Epidermal melanocyte (primary cell): ENCODE measurements around the gene CPNE5.
"Not testable (repeated sequence)": the region's sequence is repeated elsewhere in the genome, so short reads cannot be mapped to it uniquely, and the experiment has no call there.

Source experiments
- DNase-seq: peaks from one replicate; pipeline ENCODE4 v3.0.0; 2011; ENCODE audit warnings: low spot score; ENCODE audit not compliant: insufficient read length

The CPNE5 gene

DNA sequence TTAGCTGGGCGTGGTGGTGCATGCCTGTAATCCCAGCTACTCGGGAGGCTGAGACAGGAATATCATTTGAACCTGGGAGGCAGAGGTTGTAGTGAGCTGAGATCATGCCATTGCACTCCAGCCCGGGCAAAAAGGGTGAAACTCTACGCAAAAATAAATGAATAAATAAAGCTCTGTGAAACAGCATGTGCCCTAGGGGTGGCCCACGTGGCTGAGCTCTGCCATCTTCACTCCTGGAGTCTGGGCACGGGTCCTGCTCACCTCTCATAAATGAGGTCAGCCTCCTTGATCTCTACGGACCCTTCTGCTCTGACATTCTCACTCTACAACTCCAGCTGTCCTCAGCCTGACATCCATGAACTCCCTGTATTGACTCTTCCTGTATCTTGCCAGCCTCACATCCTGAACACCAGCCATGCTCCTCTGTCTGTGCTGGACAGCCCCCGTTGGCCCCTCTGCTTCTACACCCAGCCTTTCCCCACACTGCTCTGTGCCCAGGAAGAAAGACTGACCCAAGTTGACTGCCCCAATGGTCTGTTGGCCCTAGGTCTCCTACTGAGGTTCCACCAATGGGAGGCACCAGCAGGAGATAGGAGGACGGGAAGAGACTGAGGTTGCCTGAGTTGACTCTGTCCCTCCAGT lies 21.9 kb downstream of the CPNE5 start:
- DNase-seq, result no peak

DNA sequence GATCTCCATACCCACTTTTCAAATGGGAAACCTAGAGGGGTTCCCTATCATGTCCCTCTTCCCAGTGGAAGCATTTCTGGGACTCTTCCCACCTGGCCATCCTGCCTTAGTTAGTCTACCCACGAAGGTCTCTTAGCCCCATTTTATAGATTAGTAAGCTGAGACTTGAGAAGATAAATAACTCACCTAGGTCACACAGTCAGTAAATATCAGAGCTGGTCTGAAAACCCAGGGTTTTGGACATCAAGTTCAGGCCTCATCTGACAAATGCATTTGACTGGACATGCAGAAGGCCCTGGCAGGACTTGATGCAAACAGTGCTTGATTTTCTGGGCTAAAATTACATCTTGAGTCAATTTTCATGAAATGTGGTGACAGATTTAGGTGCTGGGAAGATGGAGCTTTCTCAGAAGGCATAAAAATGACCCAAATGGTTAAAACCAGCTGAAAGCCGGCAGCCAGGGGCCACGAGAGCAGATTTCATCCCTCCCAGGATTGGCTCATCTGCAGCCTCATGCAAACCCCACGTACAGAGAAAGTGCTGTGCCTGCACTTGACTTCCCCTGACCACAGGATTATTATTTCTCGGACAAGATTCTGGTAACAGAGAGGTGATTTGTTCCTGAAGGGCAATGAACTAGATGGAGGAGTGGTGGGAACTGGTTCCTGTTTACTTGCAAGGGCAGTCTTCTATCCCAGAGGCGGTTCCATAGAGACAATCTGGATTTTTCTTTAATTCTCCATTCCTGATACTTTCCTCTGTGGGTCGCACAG lies 23.1 kb downstream of the CPNE5 start:
- peak; percentile 64 for DNase-seq

DNA sequence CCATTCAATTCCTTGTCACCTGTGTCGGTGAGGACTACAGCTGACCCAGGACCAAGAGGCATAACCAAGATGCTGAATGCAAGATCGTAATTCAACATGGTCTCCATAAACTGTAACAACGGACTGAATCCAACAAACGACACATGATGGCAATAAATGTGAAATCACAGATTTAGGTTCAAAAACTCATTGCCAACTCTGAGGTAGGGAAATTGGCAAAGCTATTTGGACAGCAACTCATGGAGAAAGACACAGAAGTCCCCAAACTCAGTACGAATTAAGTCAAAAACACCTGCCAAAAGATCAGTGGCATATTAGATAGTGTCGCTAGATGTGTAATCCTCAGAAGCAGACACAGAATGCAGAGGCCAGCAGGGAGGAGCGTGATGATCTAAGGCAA lies 25.0 kb downstream of the CPNE5 start:
- DNase-seq, result no peak

DNA sequence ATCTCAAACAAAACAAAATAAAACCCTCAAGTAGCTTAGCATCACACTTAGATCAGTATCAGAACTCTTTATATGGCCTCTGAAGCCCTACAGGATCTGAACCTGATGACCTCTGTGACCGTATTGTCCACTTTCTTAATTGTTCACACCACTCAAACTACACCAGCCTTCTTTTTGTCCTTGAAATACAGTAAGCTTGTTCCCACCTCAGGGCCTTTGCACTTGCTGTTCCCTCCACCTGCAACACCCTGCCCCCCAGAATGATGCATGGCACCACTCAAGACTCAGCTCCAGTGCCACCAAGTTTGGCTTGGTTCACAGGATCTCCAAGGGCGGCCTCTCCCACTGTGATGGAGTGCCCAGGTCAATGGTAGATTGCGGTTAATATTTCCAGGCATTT lies 25.7 kb downstream of the CPNE5 start:
- no peak for DNase-seq

DNA sequence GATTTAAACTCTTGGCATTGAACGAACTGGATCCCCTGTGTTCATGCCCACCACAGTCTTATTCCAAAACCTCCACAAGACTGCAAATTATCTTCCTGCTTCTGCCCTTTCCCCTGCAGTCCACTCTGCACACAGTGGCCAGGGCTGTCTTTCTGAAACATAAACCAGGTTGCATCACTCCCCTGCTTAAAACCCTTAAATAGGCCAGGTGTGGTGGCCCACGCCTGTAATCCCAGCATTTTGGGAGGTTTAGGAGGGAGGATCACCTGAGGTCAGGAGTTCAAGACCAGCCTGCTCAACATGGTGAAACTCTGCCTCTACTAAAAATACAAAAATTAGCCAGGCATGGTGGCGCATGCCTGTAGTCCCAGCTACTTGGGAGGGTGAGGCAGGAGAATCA lies 26.2 kb downstream of the CPNE5 start:
- not testable (repeated sequence) for DNase-seq

DNA sequence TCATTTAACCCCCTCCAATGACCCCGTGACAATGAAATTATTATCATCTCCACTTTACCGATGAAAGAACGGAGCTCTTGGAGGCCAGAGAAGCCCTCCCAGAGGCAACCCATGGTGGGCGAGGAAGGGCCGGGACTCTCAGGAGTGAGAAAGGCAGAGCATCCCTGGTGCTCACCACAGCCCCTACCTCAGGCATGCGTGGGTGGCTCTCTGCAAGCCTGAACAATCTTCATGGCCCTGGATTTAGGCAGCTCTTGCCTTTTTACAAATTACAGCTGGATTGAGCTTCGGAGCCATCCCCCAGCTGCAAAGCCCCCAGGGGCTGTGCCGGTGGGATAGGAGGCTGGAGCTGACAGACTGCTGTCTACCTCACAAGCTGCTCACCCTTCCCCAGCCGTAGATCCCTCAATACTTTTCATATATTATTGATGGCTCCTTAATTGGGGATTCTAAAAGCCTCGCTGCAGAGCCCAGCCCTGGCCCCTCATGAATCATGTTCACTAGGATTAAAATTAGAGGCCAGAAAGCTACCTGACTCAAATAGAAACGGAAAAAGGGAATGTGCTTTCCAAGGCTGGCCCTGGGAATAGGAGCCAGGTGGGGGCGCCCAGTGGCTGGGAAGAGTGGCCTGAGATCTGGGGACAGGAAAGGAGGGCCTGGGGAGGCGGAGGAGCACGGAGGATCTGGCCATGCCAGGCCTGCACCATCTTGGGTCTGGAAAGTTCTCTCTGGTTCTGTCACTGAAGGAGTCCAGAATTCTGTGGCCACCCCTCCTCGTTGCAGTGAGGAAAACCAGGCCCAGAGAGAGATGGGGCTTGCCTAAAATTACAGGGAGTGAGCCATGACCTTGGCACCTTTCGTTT lies 29.1 kb downstream of the CPNE5 start:
- no peak for DNase-seq

DNA sequence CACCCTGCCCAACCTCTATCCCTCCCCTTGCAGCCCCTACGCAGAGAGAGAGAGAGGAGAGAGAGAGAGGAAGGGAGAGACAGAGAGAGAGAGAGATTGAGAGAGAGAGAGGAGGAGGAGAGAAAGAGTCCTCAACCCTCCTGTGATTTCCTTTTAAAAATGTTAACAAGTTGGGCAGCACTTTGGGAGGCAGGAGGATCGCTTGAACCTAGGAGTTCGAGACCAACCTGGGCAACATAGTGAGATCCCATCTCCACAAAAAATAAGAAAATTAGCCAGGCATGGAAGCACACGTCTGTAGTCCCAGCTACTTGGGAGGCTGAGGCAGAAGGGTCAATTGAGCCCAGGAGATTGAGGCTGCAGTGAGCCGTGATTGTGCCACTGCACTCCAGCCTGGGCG lies 30.1 kb downstream of the CPNE5 start:
- no peak for DNase-seq

DNA sequence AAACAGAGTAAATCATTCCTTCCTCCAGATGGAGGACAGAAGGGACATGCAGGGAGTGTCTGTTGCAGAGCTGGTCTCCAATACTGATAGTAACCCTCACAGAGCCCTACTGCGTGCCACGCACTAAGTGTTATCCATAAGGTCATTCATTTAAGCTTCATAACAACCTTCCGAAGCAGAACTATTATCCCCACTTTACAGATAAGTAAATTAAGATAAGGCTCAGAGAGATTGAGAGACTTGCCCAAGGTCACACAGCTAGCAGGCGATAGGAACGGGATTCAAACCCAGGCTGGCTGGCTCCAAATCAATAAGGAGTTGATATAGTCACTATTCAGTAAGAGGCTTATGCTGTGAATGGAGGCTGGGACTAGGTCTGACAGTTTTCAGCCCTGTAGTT lies 30.6 kb downstream of the CPNE5 start:
- no peak for DNase-seq

DNA sequence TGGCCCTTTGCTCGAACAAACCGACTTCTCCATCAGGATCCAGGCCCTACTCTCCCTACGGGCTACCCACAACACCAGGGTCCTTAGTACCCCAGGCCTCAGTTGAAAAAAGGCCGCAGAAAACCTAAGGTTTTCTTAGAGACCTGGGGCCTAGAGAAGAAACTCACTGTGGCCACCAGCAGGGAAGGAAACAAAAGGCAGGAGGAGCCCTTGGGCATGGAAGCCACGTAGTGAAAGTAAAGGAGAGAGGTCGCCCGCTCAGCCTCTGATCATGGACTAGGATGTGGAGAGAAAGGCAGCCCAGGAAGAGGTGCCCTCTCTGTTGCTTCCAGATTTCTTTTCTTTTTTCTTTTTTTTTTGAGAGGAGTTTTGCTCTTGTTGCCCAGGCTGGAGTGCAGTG lies 31.5 kb downstream of the CPNE5 start:
- DNase-seq, result no peak

DNA sequence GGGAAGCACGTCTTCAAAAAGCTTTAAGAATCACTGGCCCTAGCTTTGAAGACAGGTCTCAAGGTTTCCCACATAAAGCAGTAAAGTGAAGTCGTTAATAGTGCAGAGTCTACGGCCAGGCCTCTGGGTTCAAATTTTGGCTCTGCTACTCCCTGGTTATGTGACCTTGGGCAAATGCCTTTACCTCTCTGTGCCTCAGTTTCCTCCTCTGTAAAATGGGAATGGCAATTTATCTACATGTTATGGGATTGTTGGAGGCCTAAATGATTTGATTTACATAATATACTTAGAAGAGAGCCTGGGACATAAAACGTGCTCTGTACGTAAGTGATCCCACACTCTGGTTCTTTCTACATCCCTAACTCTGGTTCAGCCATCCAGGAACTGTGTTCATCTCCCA lies 32.1 kb downstream of the CPNE5 start:
- DNase-seq, result no peak

DNA sequence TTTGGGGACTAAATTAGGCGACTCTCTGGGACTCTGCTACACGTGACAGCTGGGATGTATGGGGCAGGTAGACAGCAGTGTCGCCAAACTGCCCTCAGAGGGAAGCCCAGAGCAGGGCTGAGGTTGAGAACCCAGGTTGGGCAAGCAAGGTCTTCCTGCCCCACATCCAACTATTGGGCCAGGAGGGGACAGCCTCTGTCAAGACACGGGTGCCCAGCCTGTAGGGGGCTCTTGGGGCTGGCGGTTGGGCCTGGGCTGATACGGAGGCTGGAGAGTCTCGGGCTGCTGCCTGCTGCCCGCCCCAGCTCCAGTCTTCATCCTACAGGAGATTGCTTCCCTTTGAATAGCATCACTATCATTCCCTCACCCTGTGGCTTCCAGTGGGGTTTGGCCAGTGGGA lies 33.3 kb downstream of the CPNE5 start:
- DNase-seq, result no peak

DNA sequence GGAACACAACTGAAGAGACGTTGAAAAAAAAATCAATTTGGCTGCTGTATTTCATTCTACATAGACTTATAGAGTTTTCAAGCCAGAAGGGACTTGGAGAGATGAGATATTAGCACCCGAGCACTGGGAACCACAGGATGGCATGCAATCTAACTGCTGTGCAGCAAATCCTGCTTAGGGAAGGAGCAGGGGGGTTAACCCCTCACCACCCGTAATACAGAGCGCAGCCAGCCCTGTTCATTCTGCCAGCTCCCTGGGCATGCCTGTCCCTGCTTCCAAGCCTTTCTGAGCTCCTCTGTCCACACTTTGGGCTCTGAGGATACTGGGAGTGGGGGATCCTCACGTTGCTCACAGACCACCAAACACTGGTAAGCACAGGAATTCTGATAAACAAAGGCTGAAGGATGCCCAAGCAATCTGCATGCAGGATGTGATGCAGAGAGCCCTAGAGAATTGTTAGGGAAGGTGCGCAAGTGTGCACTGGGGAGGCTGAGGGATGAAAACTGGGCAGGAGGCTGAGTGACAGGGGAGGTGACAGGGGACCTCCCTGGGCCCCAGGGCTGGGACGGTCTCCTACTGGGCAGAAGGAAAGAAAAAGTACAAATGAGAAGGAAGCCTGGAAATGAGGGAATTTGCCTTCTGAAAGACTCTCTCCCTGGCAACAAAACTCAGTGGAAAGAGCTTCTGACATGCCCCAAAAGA lies 34.0 kb downstream of the CPNE5 start:
- no peak for DNase-seq

DNA sequence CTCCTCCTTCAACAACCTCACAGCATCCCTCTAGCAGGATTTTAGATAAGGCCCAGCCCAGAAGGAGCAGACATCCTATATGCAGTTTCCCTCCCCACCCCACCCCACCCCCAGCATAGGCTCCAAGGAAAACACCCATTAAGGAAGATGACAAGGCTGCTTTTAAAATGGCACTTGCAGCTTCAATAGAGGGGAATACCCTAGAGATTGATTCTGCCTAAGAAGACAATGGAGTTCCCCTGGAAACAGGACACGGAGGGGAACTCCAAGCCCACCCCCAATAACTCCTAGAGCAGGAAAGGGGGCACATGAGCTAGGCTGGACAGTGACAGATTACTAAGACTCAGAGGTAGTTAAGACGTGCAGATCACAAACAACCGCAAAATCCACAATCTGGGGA lies 34.7 kb downstream of the CPNE5 start:
- DNase-seq, result no peak

DNA sequence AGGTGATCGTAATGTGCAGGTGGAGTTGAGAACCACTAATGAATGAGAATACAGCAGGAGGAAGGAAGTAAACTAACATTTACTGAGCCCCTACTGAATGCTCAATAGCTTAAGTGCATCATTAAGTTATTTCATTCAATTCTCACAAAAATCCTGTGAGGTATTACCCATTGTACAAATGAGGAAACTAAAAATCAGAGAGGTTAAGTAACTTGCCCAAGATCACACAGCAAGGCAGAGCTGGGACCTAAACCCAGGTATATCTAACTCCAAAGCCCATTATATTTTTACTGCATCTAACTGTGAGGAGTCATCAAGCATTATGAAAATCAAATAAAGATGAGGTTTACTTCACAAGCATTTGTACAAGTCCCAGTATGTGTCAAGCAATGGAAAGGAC lies 35.3 kb downstream of the CPNE5 start:
- no peak for DNase-seq

DNA sequence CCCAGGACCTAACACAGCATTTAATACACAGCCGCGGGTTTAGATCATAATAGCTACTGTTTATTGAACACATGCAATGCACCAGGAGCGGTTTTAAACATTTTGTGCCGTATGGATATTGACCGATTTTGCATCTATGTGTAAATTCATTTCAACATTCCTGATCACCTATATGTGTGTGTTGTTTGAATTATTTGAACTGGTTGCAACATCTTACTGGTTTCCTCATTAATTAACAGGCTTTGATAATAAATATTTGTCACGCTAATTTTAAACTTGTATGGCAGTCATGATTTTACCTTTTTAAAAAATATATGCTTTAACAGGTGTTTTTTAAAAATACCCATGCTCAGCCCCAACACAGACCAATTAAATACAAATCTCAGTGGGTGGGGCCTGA lies 35.8 kb downstream of the CPNE5 start:
- DNase-seq, result no peak

DNA sequence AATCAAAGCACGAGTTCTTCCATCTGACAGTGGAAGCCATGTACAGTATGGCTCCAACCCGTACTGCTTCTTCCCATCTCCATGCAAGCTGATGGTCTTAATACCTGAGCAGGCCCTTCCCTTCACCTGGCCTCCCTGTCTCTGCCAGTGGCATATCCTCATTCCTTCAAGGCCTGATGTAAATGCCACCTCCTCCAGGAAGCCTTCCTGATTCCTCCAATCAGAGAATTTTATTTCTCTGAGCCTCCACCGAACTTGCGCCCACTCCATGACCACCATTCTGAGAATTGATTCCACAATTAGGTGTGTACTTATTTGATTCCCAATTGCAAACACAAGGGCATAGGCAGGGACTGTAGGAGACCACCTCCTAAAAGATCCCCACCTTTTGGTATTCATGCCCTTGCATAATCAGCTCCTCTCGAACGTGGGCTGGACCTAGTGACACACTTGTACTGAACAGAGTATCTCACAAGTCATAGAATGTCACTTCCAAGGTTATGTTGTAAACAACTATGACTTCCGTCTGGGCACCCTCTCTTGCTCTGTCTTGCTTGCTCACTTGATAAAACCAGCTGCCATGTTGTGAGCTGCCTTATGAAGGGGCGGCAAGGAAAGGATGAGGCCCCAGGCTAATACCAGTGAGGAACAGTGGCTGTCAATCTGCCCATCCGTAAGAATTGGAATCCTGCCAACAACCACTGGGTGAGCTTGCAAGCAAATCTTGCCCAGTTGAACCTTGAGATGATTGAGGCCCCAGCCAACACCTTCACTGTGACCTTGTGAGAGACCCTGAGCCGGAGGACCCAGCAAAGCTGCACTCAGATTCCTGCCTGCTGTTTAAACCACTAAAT lies 38.8 kb downstream of the CPNE5 start:
- DNase-seq, result no peak

DNA sequence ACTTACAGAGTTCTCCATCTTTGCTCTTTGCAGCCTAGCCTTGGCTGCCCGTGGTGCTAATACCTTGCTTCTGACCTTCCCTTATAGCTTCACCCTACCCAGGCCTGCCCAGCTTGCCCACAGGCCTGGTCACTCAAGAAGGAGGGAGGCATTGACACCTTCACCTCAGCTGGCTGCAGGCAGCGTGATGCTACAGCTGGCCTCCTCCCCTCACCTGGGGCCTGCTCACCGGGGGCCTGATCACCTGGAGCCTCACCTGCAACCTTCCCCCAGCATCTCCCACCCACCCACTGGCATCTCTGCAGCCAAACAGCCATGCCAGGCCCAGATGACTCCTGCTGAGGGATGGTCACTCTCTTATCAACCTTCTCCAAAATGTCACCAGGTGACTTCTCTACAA lies 40.4 kb downstream of the CPNE5 start:
- no peak for DNase-seq

DNA sequence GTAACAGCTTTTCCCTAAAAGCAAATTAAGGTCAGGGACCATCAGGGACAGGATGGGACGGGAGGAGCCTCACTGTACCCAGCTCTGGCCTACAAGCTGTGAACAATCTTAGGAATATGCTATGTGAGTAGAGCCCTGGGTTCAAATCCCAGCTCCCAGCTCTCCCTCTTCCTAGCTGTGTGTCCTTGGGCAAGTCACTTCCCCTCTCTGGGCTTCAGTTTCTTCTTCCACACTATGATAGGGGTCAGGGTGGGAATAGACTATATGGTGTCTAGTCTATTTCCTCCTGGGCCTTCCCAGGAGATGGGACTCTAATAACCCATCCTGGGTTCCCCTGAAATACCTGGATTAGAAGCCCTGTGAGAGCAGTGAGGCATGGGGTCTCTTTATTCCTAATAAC lies 41.6 kb downstream of the CPNE5 start:
- no peak for DNase-seq

DNA sequence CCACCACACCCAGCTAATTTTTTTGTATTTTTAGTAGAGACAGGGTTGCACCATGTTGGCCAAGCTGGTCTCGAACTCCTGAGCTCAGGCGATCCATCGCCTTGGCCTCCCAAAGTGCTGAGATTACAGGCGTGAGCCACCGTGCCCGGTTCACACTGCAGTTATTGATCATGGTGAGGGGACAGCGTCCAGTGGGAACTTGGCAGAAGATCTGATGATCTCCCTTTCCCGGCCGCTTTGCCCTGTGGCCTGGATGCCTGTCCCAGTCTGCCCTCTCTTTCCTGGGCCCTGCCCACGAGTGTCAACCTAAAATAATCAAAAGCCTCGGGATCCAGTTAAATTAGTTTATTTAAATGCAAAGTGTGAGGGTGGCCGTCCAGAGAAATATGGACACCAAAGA lies 42.2 kb downstream of the CPNE5 start:
- no peak for DNase-seq

DNA sequence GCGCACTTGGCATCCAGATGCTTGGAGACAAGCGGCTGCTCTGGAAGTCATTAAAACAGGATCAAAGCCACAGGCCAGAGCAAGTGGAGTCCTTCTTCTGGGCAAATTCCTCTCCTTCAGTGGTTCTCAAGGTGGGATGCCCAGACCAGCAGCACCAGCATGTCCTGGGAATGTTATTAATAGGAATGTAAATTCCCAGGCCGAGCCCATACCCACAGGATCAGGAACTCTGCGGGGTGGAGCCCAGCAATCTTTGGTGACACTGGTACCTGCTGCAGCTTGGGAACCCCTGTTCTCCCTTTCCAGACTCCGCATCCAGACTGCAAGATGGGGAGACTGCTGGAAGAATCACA lies 44.6 kb downstream of the CPNE5 start:
- DNase-seq, result no peak
